ENCODE data around the gene NGRN. TPM values are rescaled to one million over a fixed set of nuclear protein-coding genes. Genes with fewer than 3 reads are reported as not detected.
A peak's percentile ranks its signal among the peaks of the same experiment; 100 is the strongest.

The NGRN gene
- total and polyA plus RNA-seq, 2 of the 4 experiments (the other 2 are of a cell fraction), result 39.6 to 46.2 TPM

GRCh38 chr15:90320062-90320884, 54.8 kb downstream of the NGRN start:
- Histone ChIP-seq H2BK120ac (ENCODE audit: low read depth, low read length) (no peak overlapping the region), H3K79me1 (ENCODE audit: low read depth in 1 of 2, low read length in 2 of 2) (no peaks in the 10 kb centered on the region), H4K5ac (ENCODE audit: low read depth, low read length) (no peak overlapping the region), H3K4me3 (ENCODE audit: insufficient read depth, low read depth, low read length) (no peak overlapping the region), H2BK20ac (ENCODE audit: low read depth, low read length) (0 out of 2 replicates have a peak overlapping the region, but pooled peaks have one; percentile 10), H3K27ac (ENCODE audit: insufficient read depth, low read length) (no peak overlapping the region), H2AFZ (replicated peaks; ENCODE audit: low read length, poor library complexity) (peak overlapping the region; percentile 86), H3K36me3 (ENCODE audit: control insufficient read depth, insufficient read depth, low read length) (no peaks in the 10 kb centered on the region), H4K8ac (ENCODE audit: low read depth in 2 of 2, low read length in 2 of 2) (no peak overlapping the region), H3K56ac (ENCODE audit: extremely low read depth, insufficient read depth, low read length) (no peak overlapping the region), H3K27me3 (ENCODE audit: control insufficient read depth, insufficient read depth, low read length) (no peaks in the 10 kb centered on the region), H3K18ac (ENCODE audit: low read depth, low read length) (no peak overlapping the region), H3K23ac (ENCODE audit: low read depth, low read length) (no peak overlapping the region; the same call in 1 of the 2 replicates), H2AK9ac (replicated peaks; ENCODE audit: low read depth, low read length, poor library complexity) (no peak overlapping the region), H3K4me1 (ENCODE audit: control insufficient read depth, insufficient read depth, low read length) (peaks cover 6% of the 10 kb centered on the region), H2AK5ac (ENCODE audit: low read depth, low read length) (no peak overlapping the region), H2BK15ac (ENCODE audit: low read depth, low read length) (no peak overlapping the region), H3K9me1 (ENCODE audit: insufficient read depth, low read length) (no peaks in the 10 kb centered on the region; the same call in 1 of the 2 replicates), H3K9ac (ENCODE audit: low read depth, low read length) (no peak overlapping the region), H3K9me3 (ENCODE audit: control insufficient read depth, insufficient read depth, low read length) (no peaks in the 10 kb centered on the region), H3K4me2 (ENCODE audit: low read depth, low read length) (no peak overlapping the region; the same call in 1 of the 2 replicates), H4K91ac (ENCODE audit: insufficient read depth, low read depth, low read length) (no peak overlapping the region), H3K4ac (ENCODE audit: low read depth, low read length) (no peak overlapping the region), H3K14ac (replicated peaks; ENCODE audit: low read depth, low read length) (0 out of 2 replicates have a peak overlapping the region, but pooled peaks have one; percentile 16), H4K20me1 (ENCODE audit: insufficient read depth, low read length) (no peaks in the 10 kb centered on the region), H2BK5ac (ENCODE audit: low read depth, low read length, poor library complexity, severe bottlenecking) (no peak overlapping the region)
- dilution Hi-C loops (cut with HindIII; ENCODE audit: low sequenced_read_pairs, unreplicated experiment) (no loop called here), in situ Hi-C loops (cut with MboI; ENCODE audit: low sequenced_read_pairs) (loop anchor here (5.0 to 25.0 kb wide), 2 partner anchors 152 to 567 kb away; partner anchors contain the start of gene FES), intact Hi-C loops (cut with micrococcal nuclease) (loop anchor here (1.0 to 10.0 kb wide), 6 partner anchors 68 to 614 kb away; partner anchors contain the start of gene IQGAP1)
- CTCF ChIA-PET, result interaction anchor here (0.6 to 2.5 kb wide), 21 partner anchors 9 to 617 kb away, joined by 3 to 34 read pairs (median 4); partner anchors contain the start of gene IQGAP1
- DNase-seq, result peak; percentile 90
- ATAC-seq (ENCODE audit: low read depth), result peak; percentile 98
- WGBS, 2 experiments (ENCODE audit: extremely low coverage in 2 of 2, insufficient read length in 1 of 2), result 2% methylated on average over 10 of the region's 17 CpGs; no CpG with 5 or more reads in 1 of the 2 experiments
- BruUV-seq (replicated peaks), result no TSS peak
- POLR2A ChIA-PET (ENCODE audit: unreplicated experiment), result no interaction called here
- peak; percentile 100 for TF ChIP-seq RAD21 (IDR thresholded peaks at IDR 0.05; ENCODE audit: low read length)
- TF ChIP-seq CTCF (conservative IDR thresholded peaks at IDR 0.05; ENCODE audit: low read depth, low read length), result peak; percentile 100
- no peak for TF ChIP-seq RCOR1 (IDR thresholded peaks at IDR 0.05; ENCODE audit: insufficient replicate concordance, low read length)
- TF ChIP-seq MAZ (IDR thresholded peaks at IDR 0.05; ENCODE audit: borderline replicate concordance, low read depth, low read length), result no peak
- TF ChIP-seq SMC3 (IDR thresholded peaks at IDR 0.05; ENCODE audit: low read depth, low read length), result peak; percentile 99
- TF ChIP-seq BHLHE40 (IDR thresholded peaks at IDR 0.05; ENCODE audit: low read depth, low read length), result no peak
- TF ChIP-seq USF2 (IDR thresholded peaks at IDR 0.05; ENCODE audit: low read depth, low read length), result no peak
- 0 out of 2 replicates have a peak, but pooled peaks have one; percentile 10 for TF ChIP-seq FOS (IDR thresholded peaks at IDR 0.05; ENCODE audit: low read depth, low read length)
- no peak for TF ChIP-seq RFX5 (IDR thresholded peaks at IDR 0.05; ENCODE audit: low read depth, low read length)
- peak; percentile 53; the same call in 1 of the 2 replicates for TF ChIP-seq POLR2A (IDR thresholded peaks at IDR 0.05; ENCODE audit: low read depth, low read length)
- TF ChIP-seq MAFK (IDR thresholded peaks at IDR 0.05; ENCODE audit: low read depth, low read length), result no peak
- no peak for TF ChIP-seq CEBPB (IDR thresholded peaks at IDR 0.05; ENCODE audit: low read depth, low read length)
- TF ChIP-seq ELK1 (IDR thresholded peaks at IDR 0.05; ENCODE audit: borderline replicate concordance, low read depth, low read length), result no peak
